ENCODE data around the gene PCGF3.
"Not testable (repeated sequence)": the region's sequence is repeated elsewhere in the genome, so short reads cannot be mapped to it uniquely, and the experiment has no call there.

PCGF3 gene

DNA sequence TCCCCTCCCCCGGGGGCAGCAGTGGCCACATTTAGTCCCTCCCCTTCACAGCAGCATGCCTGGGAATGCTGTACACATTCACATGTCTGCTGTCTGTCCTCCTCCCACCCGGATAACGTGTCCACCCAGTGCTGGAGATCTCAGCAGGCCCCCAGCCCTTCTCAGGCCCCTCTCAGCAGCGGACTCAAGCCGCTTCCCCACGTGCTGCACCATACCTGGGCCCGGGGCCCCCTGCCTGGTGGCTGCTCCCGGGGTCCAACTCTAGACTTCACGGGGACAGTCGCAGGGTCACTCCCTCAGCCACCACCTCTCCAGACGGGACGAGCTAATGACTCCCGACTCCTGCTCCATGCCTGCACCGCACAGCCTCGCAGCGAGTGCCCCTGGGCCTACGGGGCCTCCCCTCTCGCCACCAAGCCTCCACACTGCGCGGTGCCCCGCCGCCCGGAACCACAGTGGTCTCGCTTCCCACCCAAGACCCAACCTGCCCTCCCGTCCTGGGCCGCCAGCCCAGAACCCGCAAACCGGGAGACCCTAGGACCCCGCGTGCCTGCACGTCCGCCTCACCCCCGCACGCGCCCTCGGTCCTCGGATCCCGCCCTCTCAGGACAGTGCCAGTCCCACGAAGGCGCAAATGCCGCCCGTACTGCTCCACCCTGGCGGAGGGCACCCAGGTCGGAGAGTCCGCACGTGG, 1.3 kb upstream of the PCGF3 start:
- no peak for DNase-seq

DNA sequence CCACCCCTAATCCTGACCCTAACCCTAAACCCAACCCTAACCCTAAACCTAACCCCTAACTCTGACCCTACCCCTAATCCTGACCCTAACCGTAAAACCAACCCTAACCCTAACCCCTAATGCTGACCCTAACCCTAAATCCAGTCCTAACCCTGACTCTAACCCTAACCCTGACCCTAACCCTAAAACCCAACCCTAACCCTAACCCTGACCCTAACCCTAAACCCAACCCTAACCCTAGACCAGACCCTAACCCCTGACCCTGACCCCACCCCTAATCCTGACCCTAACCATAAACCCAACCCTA, 708 bp upstream of the PCGF3 start:
- no peak for DNase-seq

GRCh38 chr4:706083-706633, 526 bp downstream of the PCGF3 start:
- DNase-seq = not testable (repeated sequence)

DNA sequence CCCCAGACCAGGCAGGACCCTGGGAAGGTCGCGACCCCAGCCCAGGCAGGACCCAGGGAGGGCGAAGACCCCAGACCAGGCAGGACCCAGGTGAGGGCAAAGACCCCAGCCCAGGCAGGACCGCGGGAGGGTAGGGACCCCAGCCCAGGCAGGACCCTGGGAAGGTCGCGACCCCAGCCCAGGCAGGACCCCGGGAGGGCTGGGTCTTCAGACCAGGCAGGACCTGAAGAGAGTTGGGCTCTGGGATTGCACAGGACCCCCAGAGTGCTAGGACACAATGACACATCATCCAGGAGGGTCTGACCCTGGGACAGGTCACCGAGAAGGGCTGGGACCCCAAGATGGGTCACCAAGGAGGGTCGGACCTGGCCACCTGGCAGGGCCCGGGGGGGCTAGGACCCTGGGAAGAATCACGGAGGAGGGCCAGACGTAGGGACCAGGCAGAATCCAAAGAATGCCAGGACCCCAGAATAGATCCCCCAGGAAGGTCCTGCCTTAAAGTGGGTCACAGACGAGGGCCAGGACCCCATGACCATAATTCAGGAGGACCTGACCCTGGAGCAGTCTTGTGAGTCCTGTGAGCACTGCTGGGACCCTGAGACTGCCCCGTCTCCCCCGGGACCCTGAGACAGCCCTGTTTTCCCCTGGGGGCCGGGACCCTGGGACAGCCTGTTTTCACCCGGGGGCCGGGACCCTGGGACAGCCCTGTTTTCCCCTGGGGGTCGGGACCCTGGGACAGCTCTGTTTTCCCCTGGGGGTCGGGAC, 1.4 kb downstream of the PCGF3 start:
- DNase-seq = no peak

- no peak for DNase-seq
Observed at GRCh38 chr4:707929-708630, 2.4 kb downstream of the PCGF3 start.

DNA sequence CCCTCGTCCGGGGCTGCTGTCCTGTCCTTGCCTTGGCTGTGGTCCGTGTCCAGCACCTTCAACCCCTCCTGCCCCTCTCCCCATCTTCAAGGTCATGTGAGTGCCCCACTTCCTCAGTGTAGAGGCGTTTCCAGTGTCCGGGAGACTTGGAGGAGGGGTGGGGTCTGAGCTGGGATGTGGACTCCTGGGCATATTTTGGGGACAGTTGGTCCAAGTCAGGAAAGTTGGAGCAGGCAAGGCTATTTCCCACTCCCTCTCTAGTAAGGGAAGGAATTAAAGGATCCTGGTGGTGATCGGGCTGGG, 3.0 kb downstream of the PCGF3 start:
- no peak for DNase-seq

DNA sequence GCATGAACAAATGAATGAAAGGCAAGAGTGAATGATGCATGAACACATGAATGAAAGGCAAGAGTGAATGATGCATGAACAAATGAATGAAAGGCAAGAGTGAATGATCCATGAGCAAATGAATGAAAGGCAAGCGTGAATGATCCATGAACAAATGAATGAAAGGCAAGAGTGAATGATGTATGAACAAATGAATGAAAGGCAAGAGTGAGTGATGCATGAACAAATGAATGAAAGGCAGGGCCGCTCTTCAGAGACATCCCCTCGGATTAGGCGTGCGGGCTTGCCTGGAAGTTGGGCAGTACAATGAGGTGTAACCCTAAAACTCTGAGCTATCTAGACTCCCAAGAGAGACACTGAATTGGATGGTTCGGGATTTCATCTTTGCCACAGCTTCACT, 3.7 kb downstream of the PCGF3 start:
- no peak for DNase-seq

- DNase-seq = no peak
Observed at GRCh38 chr4:710116-710515, 4.5 kb downstream of the PCGF3 start.

GRCh38 chr4:710916-711315, 5.3 kb downstream of the PCGF3 start:
- no peak for DNase-seq

DNA sequence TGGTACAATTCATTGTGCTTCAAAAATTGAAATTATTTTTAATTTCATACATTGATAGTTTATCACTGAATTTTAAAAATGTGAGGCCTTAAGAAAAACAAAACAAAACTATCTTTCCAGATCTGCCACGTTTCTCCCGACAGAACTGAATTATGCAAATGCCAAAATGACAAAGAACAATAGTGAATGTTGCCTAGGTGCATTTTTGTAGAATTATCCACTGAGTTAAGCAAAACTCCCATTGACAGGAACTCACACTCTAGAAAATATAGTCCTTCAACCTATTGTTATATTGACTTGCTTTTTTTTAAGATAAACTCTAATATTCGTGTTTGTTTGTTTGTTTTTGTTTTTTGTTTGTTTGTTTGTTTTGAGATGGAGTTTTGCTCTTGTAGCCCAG, 6.5 kb downstream of the PCGF3 start:
- no peak for DNase-seq

DNA sequence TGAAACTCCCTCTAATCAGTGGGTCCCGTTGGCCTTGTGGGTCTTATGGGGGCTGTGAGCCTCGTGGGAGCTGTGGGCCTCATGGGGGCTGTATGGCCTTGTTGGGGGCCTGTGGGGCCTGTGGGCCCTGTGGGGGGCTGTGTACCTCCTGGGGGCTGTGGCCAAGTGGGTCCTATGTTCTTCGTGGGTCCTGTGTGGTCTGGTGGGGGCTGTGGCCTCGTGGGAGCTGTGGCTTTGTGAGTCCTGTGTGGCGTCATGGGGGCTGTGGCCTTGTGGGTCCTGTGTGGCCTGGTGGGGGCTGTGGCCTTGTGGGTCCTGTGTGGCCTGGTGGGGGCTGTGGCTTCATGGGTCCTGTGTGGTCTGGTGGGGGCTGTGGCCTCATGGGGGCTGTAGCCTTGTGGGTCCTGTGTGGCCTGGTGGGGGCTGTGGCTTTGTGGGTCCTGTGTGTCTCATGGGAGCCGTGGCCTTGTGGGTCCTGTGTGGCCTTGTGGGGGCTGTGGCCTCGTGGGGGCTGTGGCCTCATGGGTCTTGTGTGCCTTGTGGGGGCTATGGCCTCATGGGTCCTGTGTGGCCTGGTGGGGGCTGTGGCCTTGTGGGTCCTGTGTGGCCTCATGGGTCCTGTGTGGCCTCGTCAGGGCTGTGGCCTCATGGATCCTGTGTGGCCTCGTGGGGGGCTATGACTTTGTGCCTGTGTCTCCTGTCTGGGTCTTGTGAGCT, 7.4 kb downstream of the PCGF3 start:
- no peak for DNase-seq

GRCh38 chr4:714087-714486, 8.5 kb downstream of the PCGF3 start:
- DNase-seq = no peak

DNA sequence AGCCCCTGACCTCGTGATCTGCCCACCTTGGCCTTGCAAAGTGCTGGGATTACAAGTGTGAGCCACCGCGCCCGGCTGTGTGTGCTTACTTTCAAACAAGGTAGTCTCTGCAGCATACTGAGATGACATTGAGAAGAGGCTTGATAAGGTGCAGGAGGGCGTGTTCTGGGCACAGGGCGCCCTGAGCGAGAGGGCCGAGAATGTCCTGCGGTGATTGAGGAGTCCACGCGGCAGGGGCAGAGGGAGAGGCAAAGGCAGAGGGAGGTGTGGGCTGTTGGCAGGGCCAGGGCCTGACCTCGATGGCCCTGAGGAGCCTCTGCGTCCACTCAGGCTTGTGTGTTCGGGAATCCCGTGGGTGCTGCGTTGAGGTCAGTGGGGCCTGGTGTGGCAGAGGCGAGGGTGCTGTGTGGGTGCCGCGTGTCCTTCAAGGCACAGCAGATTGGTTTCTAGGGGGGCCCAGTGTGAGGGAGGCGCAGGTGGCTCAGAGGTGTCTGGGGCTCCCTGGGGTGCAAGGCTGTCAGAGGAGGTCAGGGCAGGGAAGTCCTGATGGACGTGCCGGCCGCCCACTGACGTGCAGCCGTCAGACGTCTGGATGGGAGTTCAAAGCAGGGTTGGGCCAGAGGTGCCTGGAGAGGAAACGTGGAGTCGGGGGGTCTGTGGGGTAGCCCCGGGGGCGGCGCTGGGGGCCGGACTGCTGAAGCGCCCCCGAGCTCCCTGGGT, 12.1 kb downstream of the PCGF3 start:
- DNase-seq = no peak

- no peak for DNase-seq
Observed at GRCh38 chr4:718460-718859, 12.8 kb downstream of the PCGF3 start.

DNA sequence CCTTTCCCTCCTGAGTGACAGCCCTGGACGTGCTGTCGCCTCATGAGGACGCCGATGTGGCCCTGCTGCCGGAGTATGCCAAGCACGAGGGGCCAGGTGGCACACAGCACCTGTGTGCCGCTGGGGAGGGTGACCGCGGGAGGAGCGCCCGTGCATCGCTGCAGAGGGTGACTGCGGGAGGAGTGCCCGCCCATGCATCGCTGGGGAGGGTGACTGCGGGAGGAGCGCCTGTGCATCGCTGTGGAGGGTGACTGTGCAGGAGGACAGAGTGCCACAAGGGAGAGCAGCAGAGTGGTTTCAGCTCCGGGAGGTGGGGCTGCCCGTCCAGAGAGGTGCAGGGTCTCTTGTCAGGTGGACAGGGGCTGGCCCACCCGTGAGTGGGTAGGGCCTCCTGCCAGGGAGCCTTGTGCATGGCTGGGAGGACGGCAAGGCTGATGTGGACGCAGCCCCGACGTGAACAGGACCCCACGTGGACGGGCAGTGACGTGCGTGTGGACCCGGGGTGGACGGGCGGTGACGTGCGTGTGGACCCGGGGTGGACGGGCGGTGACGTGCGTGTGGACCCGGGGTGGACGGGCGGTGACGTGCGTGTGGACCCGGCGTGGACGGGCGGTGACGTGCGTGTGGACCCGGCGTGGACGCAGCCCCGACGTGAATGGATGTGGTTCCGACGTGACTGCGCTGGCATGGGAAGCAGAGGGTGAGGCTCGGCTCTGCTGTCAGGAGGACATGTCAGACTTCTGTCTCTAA, 14.7 kb downstream of the PCGF3 start:
- DNase-seq = no peak

DNA sequence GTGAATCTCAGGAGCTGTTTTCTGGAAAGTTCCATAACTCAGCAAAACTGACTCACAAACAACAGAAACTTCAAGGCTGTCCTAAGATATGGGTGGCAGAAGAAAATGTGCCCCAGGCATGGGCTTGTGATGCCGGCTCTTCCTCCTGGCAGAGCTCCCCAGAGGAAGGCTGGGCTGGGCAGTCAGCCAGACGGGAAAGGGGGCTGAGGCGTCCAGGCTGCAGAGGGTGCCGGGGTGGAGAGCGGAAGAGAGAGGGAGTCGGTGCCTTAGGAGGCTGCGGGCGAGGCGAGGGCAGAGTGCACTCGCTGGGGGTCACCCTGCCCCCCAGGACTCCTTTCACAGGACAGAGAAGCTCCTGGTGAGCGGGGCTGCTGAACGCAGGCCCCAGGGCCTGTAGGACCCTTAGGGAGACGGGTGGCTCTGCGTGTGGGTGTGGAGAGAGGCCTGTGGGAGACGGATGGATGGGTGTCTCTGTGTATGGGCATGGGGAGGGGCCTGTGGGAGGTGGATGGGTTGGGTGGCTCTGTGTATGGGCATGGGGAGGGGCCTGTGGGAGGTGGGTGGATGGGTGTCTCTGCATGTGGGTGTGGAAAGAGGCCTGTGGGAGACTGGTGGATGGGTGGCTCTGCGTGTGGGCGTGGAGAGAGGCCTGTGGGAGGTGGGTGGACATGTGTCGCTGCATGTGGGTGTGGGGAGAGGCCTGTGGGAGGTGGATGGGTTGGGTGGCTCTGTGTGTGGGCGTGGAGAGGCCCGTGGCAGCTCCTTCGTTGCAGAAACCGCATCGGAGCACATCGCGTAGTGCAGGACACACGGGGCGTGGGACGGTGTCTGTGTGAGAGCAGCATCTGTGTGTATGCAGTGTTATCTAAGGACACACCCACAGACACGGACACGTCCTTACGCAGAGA, 15.9 kb downstream of the PCGF3 start:
- no peak for DNase-seq

DNA sequence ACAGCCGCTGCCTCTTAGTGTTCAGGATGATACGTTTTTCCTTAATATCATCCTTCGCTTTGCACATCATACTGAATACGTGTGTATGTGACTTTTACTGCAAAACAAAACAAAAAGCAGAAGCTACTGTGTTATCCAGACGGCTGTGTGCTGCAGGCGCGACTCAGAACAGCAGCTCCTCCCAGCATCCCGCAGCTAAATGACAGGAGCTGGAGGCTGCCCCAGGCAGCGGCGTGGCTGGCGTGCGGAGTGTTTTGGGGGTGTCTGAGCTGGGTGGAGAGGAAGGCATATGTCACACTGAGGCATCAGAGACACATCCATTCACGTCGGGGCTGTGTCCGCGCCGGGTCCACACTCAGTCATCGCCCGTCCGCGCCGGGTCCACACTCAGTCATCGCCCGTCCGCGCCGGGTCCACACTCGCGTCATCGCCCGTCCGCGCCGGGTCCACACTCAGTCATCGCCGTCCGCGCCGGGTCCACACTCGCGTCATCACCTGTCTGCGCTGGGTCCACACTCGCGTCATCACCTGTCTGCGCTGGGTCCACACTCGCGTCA, 16.6 kb downstream of the PCGF3 start:
- no peak for DNase-seq

DNA sequence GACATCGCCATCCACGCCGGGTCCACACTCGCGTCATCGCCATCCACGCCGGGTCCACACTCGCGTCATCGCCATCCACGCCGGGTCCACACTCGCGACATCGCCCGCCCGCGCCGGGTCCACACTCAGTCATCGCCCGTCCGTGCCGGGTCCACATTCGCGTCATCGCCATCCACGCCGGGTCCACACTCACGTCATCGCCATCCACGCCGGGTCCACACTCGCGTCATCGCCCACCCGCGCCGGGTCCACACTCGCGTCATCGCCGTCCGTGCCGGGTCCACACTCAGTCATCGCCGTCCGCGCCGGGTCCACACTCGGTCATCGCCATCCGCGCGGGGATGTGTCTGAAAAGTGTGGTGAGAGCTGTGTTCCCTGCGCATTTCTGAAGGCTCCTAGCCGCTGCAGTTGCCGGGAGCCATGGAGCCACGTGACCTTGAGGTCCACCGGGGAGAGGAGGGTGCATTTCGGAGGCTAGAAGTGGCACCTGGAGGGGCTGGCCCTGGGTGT, 17.3 kb downstream of the PCGF3 start:
- DNase-seq = no peak

DNA sequence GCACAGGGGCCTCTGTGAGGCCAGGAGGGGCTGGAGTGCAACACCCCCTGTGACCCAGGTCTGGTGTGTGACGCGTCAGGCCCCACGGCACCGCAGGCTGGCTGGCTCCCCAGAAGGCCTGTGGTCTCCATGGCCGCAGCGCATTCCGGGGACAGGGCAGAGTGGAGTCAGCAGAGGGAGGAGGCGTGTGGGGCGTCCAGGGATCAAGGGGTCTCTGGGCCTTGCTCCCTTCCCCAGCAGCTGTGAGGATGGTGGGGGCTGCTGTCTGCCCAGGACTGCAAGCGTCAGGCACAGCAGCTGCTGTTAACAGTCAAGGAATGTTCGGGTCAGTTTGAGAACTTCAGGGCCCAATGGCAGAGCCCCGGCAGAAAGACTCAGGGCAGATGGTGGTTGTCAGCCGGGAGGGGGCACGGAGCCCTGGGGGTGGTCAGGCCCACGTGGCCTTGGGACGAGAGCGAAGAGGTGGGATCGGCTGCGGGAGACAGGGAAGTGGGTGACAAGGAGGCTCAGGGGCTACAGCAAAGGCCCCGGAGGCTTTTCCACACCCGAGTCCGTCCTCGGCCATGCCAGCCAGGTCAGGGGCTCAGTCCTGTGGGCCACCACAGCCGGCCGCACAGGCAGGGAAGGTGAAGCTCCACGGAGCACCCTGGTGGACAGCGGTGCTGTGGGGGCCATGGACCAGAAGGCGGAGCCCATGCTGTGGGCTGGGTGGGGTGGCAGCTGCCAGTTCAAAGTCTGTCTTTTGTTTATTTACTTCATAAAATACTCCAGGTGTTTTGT, 18.3 kb downstream of the PCGF3 start:
- DNase-seq = no peak

Measured in amniotic stem cell (primary cell).